ENCODE results near the gene GRAMD4.

The GRAMD4 gene

DNA sequence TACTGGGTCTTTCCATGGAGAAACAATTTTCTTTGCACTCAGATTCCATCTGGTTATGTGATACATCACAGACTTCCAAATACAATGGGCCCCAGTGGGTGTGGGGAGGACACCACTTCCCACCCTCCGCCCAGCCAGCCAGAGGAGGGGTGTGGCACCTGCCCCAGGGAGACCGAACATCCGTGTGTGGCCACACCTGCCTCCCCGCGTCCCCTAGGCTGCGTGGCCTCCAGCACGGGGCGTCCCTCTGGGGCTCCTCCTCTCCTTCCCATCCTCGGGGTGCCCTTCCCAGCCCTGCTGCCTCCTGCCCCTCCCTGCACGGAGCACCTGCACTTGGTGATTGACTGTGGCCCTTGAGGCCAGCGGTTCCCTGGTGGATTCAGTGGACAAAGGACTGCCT, 68.8 kb downstream of the GRAMD4 start:
- no peak for DNase-seq (ENCODE audit: low read depth)

- DNase-seq (ENCODE audit: low read depth) = no peak
Observed at GRCh38 chr22:46690146-46690545, 70.0 kb downstream of the GRAMD4 start.

- DNase-seq (ENCODE audit: low read depth) = no peak
Observed at GRCh38 chr22:46691571-46691970, 71.4 kb downstream of the GRAMD4 start.

DNA sequence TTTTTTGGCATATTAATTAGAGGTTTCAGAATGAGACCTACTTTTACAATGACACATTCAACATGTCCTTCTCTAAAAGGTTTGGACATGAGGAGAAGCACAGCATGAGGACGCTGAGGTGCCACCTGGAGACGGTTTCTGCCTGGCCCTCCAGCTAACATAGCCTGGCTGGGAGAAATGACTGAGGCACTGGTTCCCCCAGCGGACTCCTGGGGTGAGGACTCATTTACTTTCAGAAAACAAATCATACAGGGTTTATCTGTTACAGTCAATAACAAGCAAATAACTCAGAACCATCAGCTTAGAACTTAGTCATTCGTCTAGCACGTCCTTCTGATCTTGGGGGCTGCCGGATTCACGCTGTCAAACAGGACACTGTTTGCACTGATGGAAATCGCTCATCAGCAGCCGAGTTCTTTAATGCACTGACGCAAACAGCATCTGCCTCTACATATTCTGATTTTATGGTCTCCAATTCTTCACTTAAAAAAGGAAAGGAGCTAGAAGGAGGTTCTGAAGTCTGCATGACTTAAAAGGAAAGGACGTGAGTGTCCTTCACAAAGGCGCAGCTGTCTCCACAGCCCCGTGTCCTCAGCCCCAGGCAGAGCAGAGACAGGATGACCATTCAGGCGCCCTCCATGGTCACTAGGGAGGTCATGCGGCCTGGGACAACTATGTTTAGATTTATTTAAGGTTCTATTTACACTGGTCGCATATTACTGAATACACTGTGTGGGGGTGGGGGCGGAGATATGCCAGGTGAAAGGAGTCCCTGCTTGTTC, 73.6 kb downstream of the GRAMD4 start:
- DNase-seq (ENCODE audit: low read depth) = no peak

- no peak for DNase-seq (ENCODE audit: low read depth)
Observed at GRCh38 chr22:46694416-46695170, 74.4 kb downstream of the GRAMD4 start.

- no peak for DNase-seq (ENCODE audit: low read depth)
Observed at GRCh38 chr22:46695346-46696228, 75.4 kb downstream of the GRAMD4 start.

- no peak for DNase-seq (ENCODE audit: low read depth)
Observed at GRCh38 chr22:46696229-46696518, 76.0 kb downstream of the GRAMD4 start.

DNA sequence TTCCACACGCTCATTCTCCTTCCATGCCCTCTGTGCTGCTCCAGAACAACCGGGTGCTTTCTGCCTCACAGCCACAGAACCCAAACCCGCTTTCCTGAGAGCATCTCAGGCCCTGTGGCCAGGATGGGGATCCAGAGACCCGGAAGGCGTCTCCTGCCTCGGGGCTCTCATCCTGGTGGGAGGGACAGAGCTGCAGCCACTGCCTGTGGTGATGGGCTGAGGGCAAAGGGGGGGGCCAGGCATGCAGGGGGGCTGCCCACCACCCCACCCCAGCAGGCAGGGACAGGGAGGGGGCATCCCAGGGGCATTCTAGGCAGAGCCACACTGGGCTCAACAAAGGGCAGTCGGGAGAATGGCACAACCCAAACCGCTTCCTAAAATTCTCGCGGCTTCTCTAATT, 76.4 kb downstream of the GRAMD4 start:
- no peak for DNase-seq (ENCODE audit: low read depth)

DNA sequence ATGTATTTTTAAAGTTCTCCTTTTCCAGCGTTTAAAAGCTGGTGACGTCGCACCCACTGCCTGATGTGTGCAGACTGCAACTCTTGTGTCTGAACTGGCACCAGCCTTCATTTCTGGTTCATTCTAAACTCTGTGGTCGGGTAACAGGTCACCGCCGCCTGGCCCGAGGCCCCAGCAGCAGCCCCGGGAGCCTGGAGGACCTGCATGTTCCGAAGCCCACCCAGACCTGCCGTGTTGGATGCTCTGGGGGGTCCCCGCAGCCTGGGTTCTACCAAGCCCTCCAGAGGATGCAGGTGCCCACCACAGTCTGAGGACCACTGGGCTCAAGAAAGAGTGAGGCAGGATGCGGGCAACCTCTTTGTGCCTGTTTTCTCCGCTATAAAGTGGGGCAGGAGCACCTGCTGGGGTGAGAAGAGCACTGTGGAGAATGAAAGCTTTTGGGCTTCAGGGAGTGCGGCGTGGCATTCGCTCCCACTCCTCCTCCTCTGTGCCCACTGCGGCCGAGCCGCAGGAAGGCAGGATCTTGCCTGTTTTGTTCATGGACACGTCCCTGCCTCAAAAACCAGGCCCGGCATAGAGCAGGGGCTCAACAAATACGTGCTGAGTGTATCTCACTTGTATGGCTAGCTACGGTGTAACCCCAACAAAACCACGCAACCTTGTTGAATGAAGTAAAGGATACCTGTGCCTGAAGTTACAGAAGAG, 77.8 kb downstream of the GRAMD4 start:
- no peak for DNase-seq (ENCODE audit: low read depth)

GRCh38 chr22:46699091-46699490, 78.9 kb downstream of the GRAMD4 start:
- DNase-seq (ENCODE audit: low read depth) = no peak

GRCh38 chr22:46701262-46701661, 81.1 kb downstream of the GRAMD4 start:
- no peak for DNase-seq (ENCODE audit: low read depth)

DNA sequence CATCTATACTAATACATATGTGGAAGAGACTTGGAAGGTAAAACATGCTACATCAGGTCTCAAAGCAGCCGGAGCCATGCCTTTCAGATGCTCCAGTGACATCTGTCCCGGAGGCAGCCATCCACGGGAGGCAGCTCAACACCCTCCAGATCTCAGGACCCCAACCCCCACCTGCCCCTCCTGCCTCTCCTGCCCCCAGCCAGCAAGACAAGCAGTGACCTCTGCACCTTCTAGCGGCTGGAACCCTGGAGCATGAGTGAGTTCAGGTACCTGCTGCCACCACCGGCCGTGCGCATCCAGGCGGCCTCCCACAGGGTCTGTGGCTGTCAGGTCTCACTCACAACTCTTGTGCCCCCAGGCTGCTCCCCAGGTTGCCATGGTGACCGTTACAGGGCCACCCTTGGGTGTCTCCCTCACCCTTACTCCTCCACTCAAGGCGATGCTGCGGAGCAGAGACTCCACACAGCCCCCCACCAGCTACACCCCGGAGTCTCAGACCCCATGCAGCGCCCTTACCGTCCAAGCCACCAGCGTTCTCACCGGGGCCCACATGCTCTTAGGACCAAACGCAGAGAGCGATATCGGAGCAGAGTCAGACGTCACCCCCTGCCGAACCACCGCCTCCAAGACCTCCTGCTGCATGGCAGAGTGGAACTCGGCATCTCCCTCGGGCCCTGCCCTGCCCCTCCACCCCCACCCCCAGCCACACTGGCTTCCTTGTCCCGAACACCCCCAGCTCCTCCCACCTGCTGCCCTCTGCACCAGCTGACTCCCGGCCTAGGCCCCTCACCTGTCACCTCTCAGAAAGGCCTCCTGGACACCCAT, 83.2 kb downstream of the GRAMD4 start:
- no peak for DNase-seq (ENCODE audit: low read depth)

GRCh38 chr22:46703996-46704370, 83.8 kb downstream of the GRAMD4 start:
- DNase-seq (ENCODE audit: low read depth) = no peak

DNA sequence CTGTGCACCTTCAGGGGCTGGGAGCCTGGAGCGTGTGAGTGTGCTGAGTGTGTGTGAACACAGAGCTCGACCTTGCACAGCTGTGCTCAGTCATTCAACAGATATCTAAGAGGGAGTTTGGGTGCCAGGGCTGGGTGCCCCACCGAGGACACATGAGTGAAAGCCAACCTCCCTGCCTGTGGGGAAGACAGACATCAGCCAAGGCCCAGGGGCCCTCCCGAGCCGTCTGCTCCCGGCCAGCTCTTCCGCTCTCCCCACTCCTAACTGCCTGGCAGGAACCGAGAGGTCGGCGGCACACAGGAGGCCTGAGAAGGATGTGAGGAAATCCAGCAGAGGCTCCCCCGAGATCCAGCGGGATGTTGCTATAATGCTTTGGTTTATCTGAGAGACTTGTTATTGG, 85.9 kb downstream of the GRAMD4 start:
- DNase-seq (ENCODE audit: low read depth) = no peak

GRCh38 chr22:46707305-46707704, 87.1 kb downstream of the GRAMD4 start:
- no peak for DNase-seq (ENCODE audit: low read depth)

GRCh38 chr22:46707827-46708570, 87.8 kb downstream of the GRAMD4 start:
- no peak for DNase-seq (ENCODE audit: low read depth)

DNA sequence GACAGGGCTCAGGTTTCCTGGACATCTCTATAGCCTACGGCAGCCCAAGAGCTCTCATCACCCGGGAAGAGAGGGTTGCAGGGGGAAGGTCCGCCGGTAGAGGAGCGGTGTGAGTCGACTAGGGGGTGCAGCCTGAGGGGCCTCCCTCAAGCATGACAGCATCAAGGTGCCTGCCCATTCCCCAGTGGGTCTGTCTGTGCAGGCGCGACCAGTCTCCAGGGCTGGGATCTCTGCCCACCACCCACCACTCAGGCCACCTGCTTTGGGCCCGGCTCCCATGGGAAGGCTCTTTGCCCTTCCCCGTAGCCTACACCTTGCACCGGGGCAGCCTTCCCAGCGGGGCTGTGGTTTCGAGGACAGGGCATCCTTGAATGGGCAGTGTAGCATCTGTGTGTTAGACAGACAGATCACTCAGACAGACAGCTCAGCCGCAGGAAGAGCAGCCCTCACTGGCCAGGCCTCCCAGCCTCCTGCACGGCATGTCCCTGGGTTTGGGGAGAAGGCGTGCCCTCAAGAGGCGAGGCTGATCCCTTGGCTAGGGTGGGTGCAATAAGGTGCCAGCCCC, 88.7 kb downstream of the GRAMD4 start:
- no peak for DNase-seq (ENCODE audit: low read depth)

DNA sequence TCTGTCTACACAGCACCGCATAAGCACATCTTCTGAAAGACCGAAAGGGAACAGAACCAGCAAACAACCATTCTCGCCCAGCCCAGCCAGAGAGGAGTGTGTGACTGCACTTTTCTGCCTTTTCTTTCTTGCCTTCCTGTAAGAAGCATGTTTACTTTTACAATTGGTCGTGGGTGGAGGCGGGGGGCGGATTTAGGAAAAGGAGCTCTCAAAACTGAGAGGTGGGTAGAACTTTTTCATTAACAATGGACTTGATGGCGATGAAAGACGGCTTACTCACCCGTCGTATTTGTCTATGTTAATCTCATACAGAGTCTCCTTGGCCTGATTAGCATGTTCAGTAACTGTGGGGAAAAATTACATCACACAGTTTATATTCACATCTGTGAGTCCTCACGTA, 90.6 kb downstream of the GRAMD4 start:
- no peak for DNase-seq (ENCODE audit: low read depth)

GRCh38 chr22:46712288-46712687, 92.1 kb downstream of the GRAMD4 start:
- DNase-seq (ENCODE audit: low read depth) = no peak

GRCh38 chr22:46714550-46714949, 94.4 kb downstream of the GRAMD4 start:
- no peak for DNase-seq (ENCODE audit: low read depth)
